NCI-H187 treated with DMSO at 0.1 percent for 48 hours (cell line): ENCODE data around the gene CBR3.
A peak's percentile ranks its signal among the peaks of the same experiment; 100 is the strongest.
"Not testable (repeated sequence)": the region's sequence is repeated elsewhere in the genome, so short reads cannot be mapped to it uniquely, and the experiment has no call there.

Experiments
- DNase-seq: peaks from one replicate; lab custom pipeline; 2025; lab: John Stamatoyannopoulos, UW

Gene CBR3

DNA sequence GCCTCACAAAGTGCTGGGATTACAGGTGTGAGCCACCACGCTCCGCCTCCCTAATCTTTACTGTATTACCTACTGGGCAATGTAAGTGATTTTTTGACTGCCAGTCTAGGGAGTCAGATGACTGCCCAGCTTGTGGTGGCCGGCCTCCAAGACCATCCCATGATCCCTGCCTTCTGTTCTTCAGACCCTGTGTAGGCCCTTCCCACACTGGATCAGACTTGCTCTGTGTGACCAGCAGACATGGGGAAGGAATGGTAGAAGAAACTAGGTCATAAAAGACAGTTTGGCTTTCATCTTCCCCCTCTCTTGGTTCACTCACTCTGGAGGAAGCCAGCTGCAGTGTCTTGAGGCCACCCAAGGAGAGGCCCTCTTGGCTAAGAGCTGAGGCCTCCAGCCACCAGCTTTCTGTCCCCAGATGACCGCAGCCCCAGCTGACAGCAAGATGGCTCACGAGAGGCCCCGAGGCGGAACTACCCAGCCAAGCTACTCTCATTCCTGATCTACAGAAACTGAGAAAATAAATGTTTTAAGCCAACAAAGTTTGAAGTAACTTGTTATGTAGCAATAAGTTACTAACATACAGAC is 14.5 kb upstream of the CBR3 start:
- DNase-seq: no peak

- DNase-seq: no peak
Observed at GRCh38 chr21:36122977-36123376, 11.9 kb upstream of the CBR3 start.

- DNase-seq: no peak
Observed at GRCh38 chr21:36124395-36124794, 10.5 kb upstream of the CBR3 start.

- peak; percentile 32 for DNase-seq
Observed at GRCh38 chr21:36125512-36126207, 9.2 kb upstream of the CBR3 start.

DNA sequence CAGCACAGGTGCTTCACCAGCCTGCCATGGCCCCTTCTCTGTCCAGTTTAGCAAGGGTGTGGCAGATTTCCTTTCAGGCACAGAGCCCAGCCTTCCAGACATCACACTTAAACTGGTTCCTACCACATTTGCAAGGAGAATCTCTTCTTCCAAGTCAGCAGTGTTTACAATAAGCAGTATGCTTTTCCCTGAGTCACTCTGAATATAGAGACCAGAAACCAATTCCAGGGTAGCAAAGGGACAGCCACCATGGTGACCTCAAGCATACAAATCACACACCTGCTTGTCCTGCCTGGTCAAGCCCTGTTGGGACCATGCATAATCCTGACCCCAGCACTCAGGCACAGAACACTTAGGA is 8.7 kb upstream of the CBR3 start:
- DNase-seq: no peak

DNA sequence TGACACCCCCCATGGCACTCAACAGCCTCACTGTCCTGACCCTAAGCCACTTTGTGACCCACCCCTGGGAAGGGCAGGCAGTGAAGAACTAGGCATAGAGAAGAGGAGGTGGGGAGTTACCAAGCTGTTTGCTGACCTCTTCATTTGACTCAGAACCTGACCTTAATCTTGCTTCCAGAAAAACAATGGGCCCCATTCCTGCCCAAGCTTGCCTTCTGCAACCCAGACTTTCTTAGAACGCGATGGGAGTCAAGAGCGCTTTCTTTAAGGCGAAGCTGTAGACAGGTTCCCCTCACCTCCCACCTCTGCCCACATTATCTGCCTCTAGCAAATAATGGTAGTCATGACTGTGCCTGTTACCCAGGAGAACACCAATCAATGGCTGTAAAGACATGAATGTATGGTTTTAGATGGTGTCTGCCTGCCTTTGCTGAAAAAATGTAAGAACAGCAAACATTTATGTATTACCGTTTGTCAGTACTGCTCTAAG is 8.2 kb upstream of the CBR3 start:
- DNase-seq: no peak

DNA sequence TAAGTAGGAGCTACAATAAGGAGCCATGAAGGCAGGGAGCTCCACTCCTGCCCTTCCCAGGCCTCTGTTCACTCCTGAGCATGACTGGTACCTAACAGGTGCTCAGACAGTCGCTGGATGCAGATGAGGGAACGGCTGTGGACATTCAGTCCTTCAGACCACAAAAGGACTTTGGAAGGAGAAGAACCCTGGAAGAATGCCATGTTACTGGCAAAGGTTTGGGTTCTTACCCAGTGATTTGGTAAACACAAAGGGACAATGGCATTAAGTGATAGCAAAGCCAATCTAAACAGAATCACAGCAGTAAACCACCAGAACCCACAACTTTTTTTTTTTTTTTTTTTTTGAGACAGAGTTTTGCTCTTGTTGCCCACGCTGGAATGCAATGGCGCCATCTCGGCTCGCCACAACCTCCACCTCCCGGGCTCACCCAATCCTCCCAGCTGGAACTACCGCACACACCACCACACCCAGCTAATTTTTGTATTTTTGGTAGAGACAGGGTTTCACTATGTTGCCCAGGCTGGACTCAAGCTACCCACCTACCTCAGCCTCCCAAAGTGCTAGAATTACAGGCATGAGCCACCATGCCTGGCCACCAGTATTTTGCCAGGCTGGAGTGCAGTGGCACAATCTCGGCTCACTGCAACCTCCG is 7.5 kb upstream of the CBR3 start:
- no peak for DNase-seq

GRCh38 chr21:36127977-36128376 is 6.9 kb upstream of the CBR3 start:
- no peak for DNase-seq

DNA sequence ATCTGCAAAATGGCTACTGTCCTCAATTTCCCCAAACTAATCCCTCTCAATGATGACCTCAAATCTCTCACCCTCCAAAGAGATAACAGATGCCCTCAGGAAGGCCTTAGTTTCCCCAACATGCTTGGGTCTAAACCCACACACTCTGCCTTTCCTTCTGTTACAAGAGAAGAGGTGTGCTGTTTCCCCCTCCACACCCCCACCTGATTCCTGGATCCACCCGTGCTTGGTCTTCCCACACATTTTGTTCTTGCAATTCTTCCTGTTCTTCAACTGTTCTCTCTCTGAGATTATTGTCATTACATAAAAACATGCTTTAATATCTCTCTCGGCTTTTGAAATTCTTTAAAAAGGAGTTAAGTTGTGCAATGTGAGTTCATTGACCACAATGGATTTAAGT is 5.7 kb upstream of the CBR3 start:
- no peak for DNase-seq

- not testable (repeated sequence) for DNase-seq
Observed at GRCh38 chr21:36130414-36130762, 4.5 kb upstream of the CBR3 start.

DNA sequence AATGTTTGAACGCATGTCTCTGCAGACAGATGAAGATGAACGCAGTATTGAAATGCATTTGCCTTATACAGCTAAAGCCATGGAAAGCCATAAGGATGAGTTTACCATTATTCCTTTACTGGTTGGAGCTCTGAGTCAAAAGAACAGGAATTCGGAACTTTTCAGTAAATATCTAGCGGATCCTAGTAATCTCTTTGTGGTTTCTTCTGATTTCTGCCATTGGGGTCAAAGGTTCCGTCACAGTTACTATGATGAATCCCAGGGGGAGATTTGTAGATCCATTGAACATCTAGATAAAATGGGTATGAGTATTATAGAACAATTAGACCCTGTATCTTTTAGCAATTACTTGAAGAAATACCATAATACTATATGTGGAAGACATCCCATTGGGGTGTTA is 4.0 kb upstream of the CBR3 start:
- not testable (repeated sequence) for DNase-seq

- no peak for DNase-seq
Observed at GRCh38 chr21:36132696-36133095, 2.2 kb upstream of the CBR3 start.

DNA sequence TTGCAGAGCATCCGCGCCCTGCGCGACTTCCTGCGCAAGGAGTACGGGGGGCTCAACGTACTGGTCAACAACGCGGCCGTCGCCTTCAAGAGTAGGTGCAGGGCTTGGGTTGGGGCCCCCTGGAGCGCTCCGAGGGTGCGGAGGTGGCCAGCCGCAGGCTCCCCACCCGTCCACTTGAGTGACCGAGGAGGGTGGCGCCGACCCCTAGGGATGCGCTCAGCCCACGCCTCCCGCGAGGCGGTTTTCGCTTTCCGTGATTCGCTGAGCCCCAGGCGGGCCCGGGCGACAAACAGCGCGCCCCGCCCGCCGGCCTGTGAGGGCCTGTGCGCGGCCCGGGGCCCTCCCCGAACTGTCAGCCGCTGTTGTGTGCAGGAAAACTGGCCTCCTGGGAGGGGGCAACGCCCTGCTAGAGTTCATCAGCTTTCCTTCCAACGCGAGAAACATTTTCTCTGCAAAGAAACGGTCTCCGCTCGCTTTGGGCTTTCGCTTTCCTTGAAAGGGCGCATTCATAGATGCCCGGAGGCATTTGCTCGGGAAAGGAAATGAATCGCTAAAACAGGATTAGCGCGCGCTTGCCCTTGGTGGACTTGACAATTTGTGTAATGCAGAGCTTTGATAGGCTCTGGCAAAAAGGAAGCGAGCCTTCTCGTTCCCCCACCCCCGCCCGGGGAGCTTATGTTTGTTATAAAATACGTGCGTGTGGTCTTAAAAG is 668 bp downstream of the CBR3 start:
- no peak for DNase-seq

DNA sequence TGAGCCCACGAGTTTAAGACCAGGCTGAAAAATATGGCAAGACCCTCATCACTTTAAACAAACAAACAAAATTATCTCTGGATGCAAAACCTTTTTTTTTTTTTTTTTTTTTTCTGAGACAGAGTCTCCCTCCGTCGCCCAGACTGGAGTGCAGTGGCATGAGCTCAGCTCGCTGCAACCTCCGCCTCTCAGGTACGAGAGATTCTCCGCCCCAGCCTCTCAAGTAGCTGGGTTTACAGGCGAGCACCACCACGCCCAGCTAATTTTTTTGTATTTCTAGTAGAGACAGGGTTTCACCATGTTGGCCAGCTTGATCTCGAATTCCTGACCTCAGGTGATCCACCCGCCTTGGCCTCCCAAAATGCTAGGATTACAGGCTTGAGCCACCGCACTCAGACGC is 4.9 kb downstream of the CBR3 start:
- DNase-seq: not testable (repeated sequence)

DNA sequence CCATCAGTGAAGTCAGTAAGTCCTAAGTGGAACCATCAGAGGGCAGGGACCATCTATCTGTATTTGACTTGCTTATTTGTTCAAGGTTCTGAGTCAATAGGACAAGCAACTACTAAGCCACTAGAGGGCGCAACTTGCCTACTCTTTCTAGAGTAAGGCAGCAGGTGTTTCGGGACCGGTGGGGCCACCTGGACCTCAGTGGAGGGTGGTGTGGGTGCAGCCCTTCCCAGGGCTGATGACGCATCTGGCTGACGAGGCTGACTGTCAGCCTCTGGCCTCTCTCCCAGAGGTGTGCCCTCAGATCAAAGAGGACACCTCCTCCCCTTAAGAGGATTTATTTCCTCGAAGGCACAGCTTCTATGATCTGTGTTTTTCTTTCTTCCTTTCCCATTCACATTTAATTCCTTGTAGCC is 6.6 kb downstream of the CBR3 start:
- peak; percentile 86 for DNase-seq

DNA sequence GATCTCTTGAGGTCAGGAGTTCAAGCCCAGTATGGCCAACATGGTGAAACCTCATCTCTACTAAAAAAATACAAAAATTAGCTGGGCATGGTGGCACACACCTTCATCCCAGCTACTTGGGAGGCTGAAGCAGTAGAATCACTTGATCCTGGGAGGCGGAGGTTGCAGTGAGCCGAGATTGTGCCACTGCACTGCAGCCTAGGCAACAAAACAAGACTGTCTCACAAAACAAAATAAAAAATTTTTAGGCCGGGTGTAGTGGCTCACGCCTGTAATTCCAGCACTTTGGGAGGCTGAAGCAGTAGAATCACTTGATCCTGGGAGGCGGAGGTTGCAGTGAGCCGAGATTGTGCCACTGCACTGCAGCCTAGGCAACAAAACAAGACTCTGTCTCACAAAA is 9.4 kb downstream of the CBR3 start:
- not testable (repeated sequence) for DNase-seq

DNA sequence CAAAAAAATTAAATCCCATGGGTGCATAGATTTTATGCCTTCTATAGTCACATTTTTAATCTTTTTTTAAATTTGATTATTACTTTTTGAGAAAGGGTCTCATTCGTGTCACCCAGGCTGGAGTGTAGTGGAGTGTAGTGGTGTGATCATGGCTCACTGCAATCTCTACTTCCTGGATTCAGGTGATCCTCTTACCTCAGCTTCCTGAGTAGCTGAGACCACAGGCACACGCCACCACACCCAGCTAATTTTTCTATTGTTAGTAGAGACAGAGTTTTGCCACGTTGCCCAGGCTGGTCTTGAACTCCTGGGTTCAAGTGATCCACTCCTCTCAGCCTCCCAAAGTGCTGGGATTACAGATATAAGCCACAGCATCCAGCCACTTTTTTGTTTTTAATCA is 10.4 kb downstream of the CBR3 start:
- DNase-seq: no peak

DNA sequence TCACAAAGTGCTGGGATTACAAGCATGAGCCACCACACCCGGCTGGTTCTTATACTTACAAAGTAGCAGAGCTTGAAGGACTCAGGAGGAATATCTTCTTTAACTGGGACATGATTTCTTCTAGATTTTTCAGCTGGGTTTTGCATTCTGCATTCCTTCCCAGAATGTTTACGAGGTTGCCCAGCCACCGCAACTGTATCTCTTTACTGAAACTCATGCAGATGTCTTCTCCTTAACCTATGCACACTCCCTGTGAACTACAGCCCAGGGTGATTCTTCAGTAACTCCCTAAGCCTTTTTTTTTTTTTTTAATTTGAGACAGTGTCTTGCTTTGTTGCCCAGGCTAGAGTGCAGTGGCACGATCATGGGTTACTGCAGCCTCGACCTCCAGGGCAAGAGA is 13.0 kb downstream of the CBR3 start:
- no peak for DNase-seq

DNA sequence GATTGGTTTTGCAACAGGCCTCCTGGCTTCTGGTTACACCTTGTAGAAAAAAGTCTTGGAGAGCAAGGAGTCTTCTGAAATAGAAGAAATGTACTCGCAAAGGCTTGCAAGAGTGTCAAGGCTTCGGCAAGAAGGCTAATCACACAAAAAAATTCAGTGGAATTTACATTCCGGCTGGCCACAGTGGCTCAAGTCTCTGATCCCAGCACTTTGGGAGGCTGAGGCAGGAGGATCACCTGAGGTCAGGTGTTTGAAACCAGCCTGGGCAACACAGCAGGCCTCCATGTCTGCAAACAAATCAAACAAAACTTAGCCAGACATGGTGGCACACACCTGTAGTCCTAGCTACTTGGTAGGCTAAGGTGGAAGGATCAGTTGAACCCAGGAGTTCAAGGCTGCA is 14.0 kb downstream of the CBR3 start:
- DNase-seq: no peak

DNA sequence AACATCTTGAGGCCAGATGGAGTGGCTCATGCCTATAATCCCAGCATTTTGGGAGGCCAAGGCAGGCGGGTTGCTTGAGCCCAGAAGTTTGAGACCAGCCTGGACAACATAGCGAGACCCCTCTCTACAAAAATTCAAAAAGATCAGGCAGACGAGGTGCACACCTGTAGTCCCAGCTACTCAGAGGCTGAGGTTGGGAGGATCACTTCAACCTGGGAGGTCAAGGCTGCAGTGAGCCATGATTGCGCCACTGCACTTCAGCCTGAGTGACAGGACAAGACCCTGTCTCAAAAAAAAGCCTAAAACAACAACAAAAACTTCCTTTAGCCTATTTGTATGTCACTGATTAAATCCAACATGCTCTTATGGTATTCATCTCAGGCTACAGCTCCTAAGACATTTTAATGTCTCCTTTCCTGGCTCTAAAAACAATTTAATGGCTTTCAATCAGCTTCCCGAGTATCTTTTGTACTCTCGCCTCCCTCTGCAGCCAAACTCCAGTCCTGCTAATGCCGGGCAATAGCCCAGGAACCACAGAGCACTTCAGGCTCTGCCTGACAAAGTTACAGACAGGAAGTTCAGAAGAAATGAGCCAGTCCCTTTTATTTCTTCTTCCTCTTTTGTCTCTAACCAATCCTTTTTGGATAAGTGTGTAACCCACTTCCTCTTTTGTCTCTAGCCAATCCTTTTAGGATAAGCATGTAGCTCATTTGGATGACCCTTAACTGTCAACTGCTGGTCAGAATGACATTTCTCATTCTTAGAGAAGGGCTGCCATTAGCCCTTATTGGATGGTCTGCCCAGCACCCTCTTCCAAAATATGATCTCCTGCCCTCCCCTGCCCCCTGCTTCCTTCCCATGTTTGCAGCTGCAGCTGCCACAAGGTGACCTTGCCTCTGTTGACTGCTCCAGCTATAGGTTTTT is 15.2 kb downstream of the CBR3 start:
- no peak for DNase-seq

DNA sequence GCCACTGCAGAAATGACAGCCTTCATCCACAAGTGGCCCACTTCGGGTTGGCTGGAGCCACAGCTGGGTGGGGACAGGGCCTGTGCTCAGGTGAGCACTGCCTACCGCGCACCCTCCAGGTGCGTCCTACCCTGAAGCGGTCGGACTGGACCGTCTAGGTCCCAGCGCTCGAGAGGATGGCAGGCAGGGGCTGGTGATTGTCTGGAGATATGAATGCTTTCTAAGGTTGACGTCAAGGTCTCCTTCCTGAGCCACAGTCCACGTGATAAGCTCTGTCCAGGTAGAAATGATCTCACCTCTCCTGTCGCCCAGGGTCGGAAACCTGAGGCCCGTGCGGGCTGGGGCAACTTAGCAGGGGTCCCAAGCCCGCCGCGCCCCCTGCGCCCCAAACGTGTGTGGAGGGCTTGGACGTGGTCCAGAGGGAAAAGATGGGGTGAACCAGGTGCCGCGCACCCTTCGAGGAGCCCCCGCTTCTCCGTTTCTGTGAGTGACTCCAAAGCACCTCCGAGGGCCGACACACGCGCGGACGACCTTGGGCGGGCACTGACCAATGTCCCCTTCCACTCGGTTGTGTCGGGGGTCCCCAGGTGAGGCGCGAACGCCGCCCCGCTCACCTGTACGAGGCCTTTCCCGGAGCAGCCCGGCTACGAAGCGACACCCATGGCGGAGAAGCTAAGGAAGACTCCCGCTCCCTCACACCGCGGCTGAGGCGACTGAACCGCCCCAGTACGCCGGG is 20.9 kb downstream of the CBR3 start:
- no peak for DNase-seq
